ENCODE results near the gene SAFB.
"Not testable (repeated sequence)": the region's sequence is repeated elsewhere in the genome, so short reads cannot be mapped to it uniquely, and the experiment has no call there.

- TF ChIP-seq CTCF (IDR thresholded peaks at IDR 0.05; ENCODE audit: borderline replicate concordance, extremely low read depth, low read length, poor library complexity, severe bottlenecking); EZH2 (IDR thresholded peaks at IDR 0.05; ENCODE audit: borderline replicate concordance, low read depth, low read length, severe bottlenecking): not testable (repeated sequence)
These were observed 14.1 kb upstream of the SAFB start for GRCh38 chr19:5608766-5609165.

Data from DND-41 (cell line).